GM12878 (cell line): ENCODE measurements around the gene STPG4. TPM values are rescaled to one million over a fixed set of nuclear protein-coding genes. Genes with fewer than 3 reads are reported as not detected.

Source experiments
- ATAC-seq: fragments of 200-7000 bp; cut with Tn5 transposase; 3 replicates; pipeline ENCODE4 v1.9.1; 2020; ENCODE audit warnings: mild to moderate bottlenecking, moderate library complexity
- BruUV-seq: library from RNA; stranded (reverse); fragments of 400-500 nt; replicated peaks from 2 replicates; lab custom pipeline; 2021; lab: Mats Ljungman, UMichigan
- CTCF ChIA-PET: fragments of 300-600 bp; sonication (Branson Sonifier 250); formaldehyde crosslinking; extraction: SDS; loops from one replicate; lab custom pipeline; 2021; ENCODE audit warnings: inconsistent platforms; lab: Yijun Ruan, JAX
- POLR2A ChIA-PET: fragments of 350-600 bp; formaldehyde crosslinking; extraction: SDS; loops from one replicate; lab custom pipeline; 2021; ENCODE audit warnings: inconsistent platforms; lab: Charles Lee
- RAD21 ChIA-PET: fragments of 300-600 bp; sonication (Branson Sonifier 250); formaldehyde crosslinking; loops from one replicate; lab custom pipeline; 2023; ENCODE audit warnings: antibody characterized with exemption; ENCODE audit not compliant: unreplicated experiment; lab: Charles Lee
- SMC1A ChIA-PET: fragments of 300-600 bp; sonication (Branson Sonifier 250); formaldehyde crosslinking; loops from one replicate; lab custom pipeline; 2023; ENCODE audit not compliant: unreplicated experiment, uncharacterized antibody; lab: Charles Lee
- DNase-seq: peaks from one replicate; pipeline ENCODE4 v3.0.0-alpha.2; 2011; ENCODE audit warnings: low read depth, low spot score
- FAIRE-seq: peaks from 3 replicates; lab custom pipeline; 2011; peaks lifted over from hg19 to GRCh38; lab: Jason Lieb, UNC
- H2AFZ ChIP-seq: 2 replicates; pipeline ENCODE4 v1.6.0; 2011; ENCODE audit warnings: low read depth, low read length, control low read depth; ENCODE audit not compliant: control insufficient read depth
- H3K27ac ChIP-seq: 2 replicates; pipeline ENCODE4 v1.5.1; 2011; ENCODE audit warnings: control low read depth; ENCODE audit not compliant: control insufficient read depth, insufficient read depth
- H3K27me3 ChIP-seq, 2 experiments: replicated peaks in 1 of 2; 2 replicates each; pipeline versions ENCODE4 v1.6.0 to v1.6.1; 2011; ENCODE audit warnings: low read length in 1 of 2; ENCODE audit not compliant: control insufficient read depth in 2 of 2, insufficient read depth in 2 of 2
- H3K36me3 ChIP-seq, 2 experiments: 2 replicates each; pipeline ENCODE4 v1.5.1; 2011; ENCODE audit warnings: low read length in 1 of 2; ENCODE audit not compliant: control insufficient read depth in 2 of 2, insufficient read depth in 2 of 2
- H3K4me1 ChIP-seq: 2 replicates; pipeline ENCODE4 v1.6.1; 2011; ENCODE audit warnings: mild to moderate bottlenecking, low read length, moderate library complexity, mixed read lengths; ENCODE audit not compliant: control insufficient read depth, insufficient read depth
- H3K4me2 ChIP-seq: 2 replicates; pipeline ENCODE4 v1.6.0; 2011; ENCODE audit warnings: control low read depth; ENCODE audit not compliant: control insufficient read depth, insufficient read depth
- H3K4me3 ChIP-seq: fragments of 200-600 bp; sonication (generic); 2 replicates; pipeline ENCODE4 v1.5.1; 2016
- H3K79me2 ChIP-seq: 2 replicates; pipeline ENCODE4 v1.6.0; 2011; ENCODE audit warnings: low read length; ENCODE audit not compliant: control insufficient read depth, insufficient read depth
- H3K9ac ChIP-seq: 2 replicates; pipeline ENCODE4 v1.8.0; 2011; ENCODE audit warnings: low read length, control low read depth, mixed read lengths; ENCODE audit not compliant: control insufficient read depth, insufficient read depth
- H3K9me3 ChIP-seq: replicated peaks from 3 replicates; pipeline ENCODE4 v1.5.1; 2011; ENCODE audit warnings: mild to moderate bottlenecking, low read length; ENCODE audit not compliant: control insufficient read depth, insufficient read depth
- H4K20me1 ChIP-seq: 2 replicates; pipeline ENCODE4 v1.6.0; 2011; ENCODE audit not compliant: control insufficient read depth, insufficient read depth
- WRNIP1 ChIP-seq: IDR thresholded peaks from 2 replicates; pipeline ENCODE4 v1.6.1; 2011; ENCODE audit warnings: low read depth, low read length, improper control_type of control experiment, borderline replicate concordance
- ZBTB11 ChIP-seq: fragments of 450-650 bp; formaldehyde crosslinking; IDR thresholded peaks from 2 replicates; pipeline ENCODE4 v1.5.0; 2022; ENCODE audit warnings: mild to moderate bottlenecking, missing genetic modification characterization
- ZSCAN29 ChIP-seq: fragments of 450-650 bp; IDR thresholded peaks from 2 replicates; pipeline ENCODE4 v1.6.1; 2017; ENCODE audit warnings: mild to moderate bottlenecking, moderate library complexity
- WGBS: methylation state at CpG from one replicate; pipeline ENCODE4 v1.1.6; 2016; ENCODE audit warnings: low lambda C conversion rate; ENCODE audit not compliant: insufficient replicate concordance, insufficient coverage; ENCODE audit errors: missing lambda C conversion rate; 5-methylcytosine and 5-hydroxymethylcytosine counted together
- in situ Hi-C: fragments of 300-500 bp; cut with MboI; formaldehyde crosslinking; loops from 9 replicates; pipeline ENCODE4 v1.14.3; 2018; ENCODE audit warnings: mixed read lengths
- intact Hi-C: fragments of 100-400 bp; cut with micrococcal nuclease; formaldehyde crosslinking; loops from one replicate; pipeline ENCODE4 v1.14.2; 2022; ENCODE audit not compliant: unreplicated experiment
- polyA plus RNA-seq, 11 experiments: library from polyadenylated mRNA; depleted of rRNA in 4 of 11; unstranded in 6 of 11; stranded (reverse) in 5 of 11; fragments of >200 nt; fragmentation: Nextera tagmentation in 4 of 11; fragmentation: Illumina TruSeq in 1 of 11; extraction: Ambion mirVana in 4 of 11; extraction: Trizol in 1 of 11; gene quantifications; 1 replicate in 1 of 11; 2 replicates in 10 of 11; pipeline versions ENCODE4 v1.2.1 to v1.2.3, GENCODE V29; 2011 to 2016; ENCODE audit warnings: inconsistent platforms in 2 of 11, missing spikeins in 2 of 11, low read depth in 1 of 11
- total RNA-seq, 4 experiments: library from RNA; depleted of rRNA in 3 of 4; stranded (reverse); fragments of >200 nt in 3 of 4; fragmentation: Illumina TruSeq in 1 of 4; extraction: Trizol in 1 of 4; gene quantifications; 2 replicates each; pipeline versions ENCODE4 v1.2.1 to v1.2.3, GENCODE V29; 2013 to 2021

Gene STPG4
- total and polyA plus RNA-seq, 10 of the 15 experiments (the other 5 are each of a cell fraction or from before 2014, with no cell fraction given), result 0.10 to 0.29 (median 0.19) TPM; not detected in 3

- TF ChIP-seq ZBTB11 (CRISPR knock-in tag) (no peak), ZSCAN29 (no peak)
Observed at GRCh38 chr2:47196499-47196898, 41.4 kb upstream of the STPG4 start (continued).

GRCh38 chr2:47196046-47196445, 40.9 kb upstream of the STPG4 start:
- ChIA-PET POLR2A (interaction anchor here (0.6 to 1.3 kb wide), 2 partner anchors 13 to 16 kb away, joined by 4 read pairs; no protein-coding TSS in a partner anchor), SMC1A (interaction anchor here (1.0 to 5.0 kb wide), 3 partner anchors 14 to 41 kb away, joined by 3 to 15 read pairs (median 4); partner anchors contain the start of gene STPG4), CTCF (interaction anchor here (0.7 to 2.1 kb wide), 9 partner anchors 10 to 419 kb away, joined by 3 to 7 read pairs (median 4); no protein-coding TSS in a partner anchor), RAD21 (interaction anchor here (1.2 kb wide), 1 partner anchor 117 kb away, joined by 5 read pairs; no protein-coding TSS in a partner anchor)
- BruUV-seq, result no TSS peak
- H3K27me3 ChIP-seq, result no peaks in the 10 kb centered on the region; a peak in 1 of 4 replicates
- in situ Hi-C loops, result no loop called here
- no peak overlapping the region for H3K4me2 ChIP-seq
- no peaks in the 10 kb centered on the region for H3K36me3 ChIP-seq
- no peaks in the 10 kb centered on the region; the same call in 1 of the 2 replicates for H3K4me1 ChIP-seq
- FAIRE-seq (no peak), DNase-seq (no peak), ATAC-seq (no peak)
- H2AFZ ChIP-seq, result no peak overlapping the region
- 72% methylated on average over 2 of the region's 2 CpGs for WGBS
- H3K79me2 ChIP-seq, result no peaks in the 10 kb centered on the region
- H3K9ac ChIP-seq, result no peak overlapping the region
- H4K20me1 ChIP-seq, result no peaks in the 10 kb centered on the region
- H3K4me3 ChIP-seq, result no peak overlapping the region
- H3K9me3 ChIP-seq, result no peaks in the 10 kb centered on the region
- no peak overlapping the region for H3K27ac ChIP-seq
- intact Hi-C loops, result no loop called here
- no peak for TF ChIP-seq WRNIP1
